ENCODE results near the gene CTNNA2. TPM values are rescaled to one million over a fixed set of nuclear protein-coding genes. Genes with fewer than 3 reads are reported as not detected.

The CTNNA2 gene
- total and polyA plus RNA-seq, 9 of the 15 experiments (the other 6 are each of a cell fraction or from before 2014, with no cell fraction given): 0.03 to 0.40 (median 0.15) TPM

DNA sequence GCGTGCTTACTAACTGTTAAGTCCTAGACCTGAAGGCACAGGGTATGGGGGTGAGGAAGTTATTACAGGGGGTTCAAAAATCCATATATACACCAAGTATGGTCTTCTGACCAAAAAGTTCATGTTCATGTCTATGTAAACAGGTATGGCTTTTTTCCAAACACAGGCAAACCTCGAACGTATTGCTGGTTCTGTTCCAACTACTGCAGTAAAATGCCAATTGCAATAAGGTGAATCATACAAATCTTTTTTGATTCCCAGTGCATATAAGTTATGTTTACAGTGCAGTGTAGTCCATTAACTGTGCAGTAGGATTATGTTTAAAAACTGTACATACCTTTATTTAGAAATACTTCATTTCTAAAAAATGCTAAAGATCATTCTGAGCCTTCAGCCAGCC lies 1037.0 kb downstream of the CTNNA2 start:
- DNase-seq (ENCODE audit: extremely low read depth in 1 of 4, low spot score in 3 of 4) (no peak), ATAC-seq (no peak), FAIRE-seq (no peak)
- intact Hi-C loops (cut with micrococcal nuclease) (no loop called here), in situ Hi-C loops (cut with MboI) (no loop called here)
- H3K4me1 ChIP-seq (replicated peaks in 1 of 2; ENCODE audit: control insufficient read depth in 2 of 2, insufficient read depth in 2 of 2, low read length in 2 of 2): no peaks in the 10 kb centered on the region
- WGBS (ENCODE audit: insufficient coverage, low coverage, missing lambda C conversion rate): 0% methylated on average over 3 of the region's 3 CpGs
- no peak overlapping the region for H3K4me3 ChIP-seq
- H3K4me2 ChIP-seq (ENCODE audit: insufficient read depth, low read length): no peak overlapping the region
- H2AFZ ChIP-seq (ENCODE audit: low read depth, low read length): no peak overlapping the region
- ChIA-PET POLR2A (no interaction called here), CTCF (ENCODE audit: low intra/inter-chr PET ratio) (no interaction called here)
- no peaks in the 10 kb centered on the region for H3K9me3 ChIP-seq (replicated peaks; ENCODE audit: control insufficient read depth, insufficient read depth, low read depth, low read length)
- H3K9ac ChIP-seq (ENCODE audit: insufficient read depth in 1 of 2, low read depth in 2 of 2, low read length in 2 of 2): no peak overlapping the region
- H3K36me3 ChIP-seq (ENCODE audit: control insufficient read depth, insufficient read depth, low read length): no peaks in the 10 kb centered on the region
- H3K27me3 ChIP-seq (ENCODE audit: control insufficient read depth in 2 of 2, insufficient read depth in 2 of 2, low read length in 2 of 2): no peaks in the 10 kb centered on the region
- no TSS peak for BruUV-seq (replicated peaks)
- TF ChIP-seq, protein P1, sequence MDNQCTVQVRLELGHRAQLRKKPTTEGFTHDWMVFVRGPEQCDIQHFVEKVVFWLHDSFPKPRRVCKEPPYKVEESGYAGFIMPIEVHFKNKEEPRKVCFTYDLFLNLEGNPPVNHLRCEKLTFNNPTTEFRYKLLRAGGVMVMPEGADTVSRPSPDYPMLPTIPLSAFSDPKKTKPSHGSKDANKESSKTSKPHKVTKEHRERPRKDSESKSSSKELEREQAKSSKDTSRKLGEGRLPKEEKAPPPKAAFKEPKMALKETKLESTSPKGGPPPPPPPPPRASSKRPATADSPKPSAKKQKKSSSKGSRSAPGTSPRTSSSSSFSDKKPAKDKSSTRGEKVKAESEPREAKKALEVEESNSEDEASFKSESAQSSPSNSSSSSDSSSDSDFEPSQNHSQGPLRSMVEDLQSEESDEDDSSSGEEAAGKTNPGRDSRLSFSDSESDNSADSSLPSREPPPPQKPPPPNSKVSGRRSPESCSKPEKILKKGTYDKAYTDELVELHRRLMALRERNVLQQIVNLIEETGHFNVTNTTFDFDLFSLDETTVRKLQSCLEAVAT (IDR thresholded peaks at IDR 0.05): no peak
- TF ChIP-seq, protein P2, sequence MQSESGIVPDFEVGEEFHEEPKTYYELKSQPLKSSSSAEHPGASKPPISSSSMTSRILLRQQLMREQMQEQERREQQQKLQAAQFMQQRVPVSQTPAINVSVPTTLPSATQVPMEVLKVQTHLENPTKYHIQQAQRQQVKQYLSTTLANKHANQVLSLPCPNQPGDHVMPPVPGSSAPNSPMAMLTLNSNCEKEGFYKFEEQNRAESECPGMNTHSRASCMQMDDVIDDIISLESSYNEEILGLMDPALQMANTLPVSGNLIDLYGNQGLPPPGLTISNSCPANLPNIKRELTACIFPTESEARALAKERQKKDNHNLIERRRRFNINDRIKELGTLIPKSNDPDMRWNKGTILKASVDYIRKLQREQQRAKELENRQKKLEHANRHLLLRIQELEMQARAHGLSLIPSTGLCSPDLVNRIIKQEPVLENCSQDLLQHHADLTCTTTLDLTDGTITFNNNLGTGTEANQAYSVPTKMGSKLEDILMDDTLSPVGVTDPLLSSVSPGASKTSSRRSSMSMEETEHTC (IDR thresholded peaks at IDR 0.05): no peak
- TF ChIP-seq CBX1 (IDR thresholded peaks at IDR 0.05; ENCODE audit: low read depth): no peak
- TF ChIP-seq GTF2F1 (IDR thresholded peaks at IDR 0.05; ENCODE audit: low read depth, low read length): no peak
- TF ChIP-seq ZNF79 (CRISPR knock-in tag; IDR thresholded peaks at IDR 0.05; ENCODE audit: low read depth): no peak
- TF ChIP-seq HNRNPUL1 (IDR thresholded peaks at IDR 0.05; ENCODE audit: low read length): no peak
- TF ChIP-seq, protein P3, sequence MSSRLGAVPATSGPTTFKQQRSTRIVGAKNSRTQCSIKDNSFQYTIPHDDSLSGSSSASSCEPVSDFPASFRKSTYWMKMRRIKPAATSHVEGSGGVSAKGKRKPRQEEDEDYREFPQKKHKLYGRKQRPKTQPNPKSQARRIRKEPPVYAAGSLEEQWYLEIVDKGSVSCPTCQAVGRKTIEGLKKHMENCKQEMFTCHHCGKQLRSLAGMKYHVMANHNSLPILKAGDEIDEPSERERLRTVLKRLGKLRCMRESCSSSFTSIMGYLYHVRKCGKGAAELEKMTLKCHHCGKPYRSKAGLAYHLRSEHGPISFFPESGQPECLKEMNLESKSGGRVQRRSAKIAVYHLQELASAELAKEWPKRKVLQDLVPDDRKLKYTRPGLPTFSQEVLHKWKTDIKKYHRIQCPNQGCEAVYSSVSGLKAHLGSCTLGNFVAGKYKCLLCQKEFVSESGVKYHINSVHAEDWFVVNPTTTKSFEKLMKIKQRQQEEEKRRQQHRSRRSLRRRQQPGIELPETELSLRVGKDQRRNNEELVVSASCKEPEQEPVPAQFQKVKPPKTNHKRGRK (tag; IDR thresholded peaks at IDR 0.05): no peak
- no peak for TF ChIP-seq TAL1 (IDR thresholded peaks at IDR 0.05)
- H4K20me1 ChIP-seq (replicated peaks; ENCODE audit: control insufficient read depth, insufficient read depth, low read length): no peaks in the 10 kb centered on the region
- no peaks in the 10 kb centered on the region for H3K79me2 ChIP-seq (ENCODE audit: control insufficient read depth, insufficient read depth, low read length)
- no peaks in the 10 kb centered on the region for H3K9me1 ChIP-seq (ENCODE audit: control insufficient read depth, insufficient read depth, low read length)
- no peak overlapping the region for H3K27ac ChIP-seq (ENCODE audit: extremely low read depth, low read depth, low read length)

Data from K562 (cell line).